Nephron (organoid): Measurements from ENCODE around the gene IQSEC1.
"Not testable (repeated sequence)": the region's sequence is repeated elsewhere in the genome, so short reads cannot be mapped to it uniquely, and the experiment has no call there.

Experiments used
- H3K27ac Mint-ChIP-seq, 3 experiments: 2 replicates each; pipeline ENCODE4 v1.8.0; 2020; ENCODE audit warnings: mixed read lengths in 3 of 3, mild to moderate bottlenecking in 2 of 3, moderate library complexity in 1 of 3
- H3K27me3 Mint-ChIP-seq: 2 replicates; pipeline ENCODE4 v1.8.0; 2021; ENCODE audit warnings: low read depth, mild to moderate bottlenecking, moderate library complexity, mixed read lengths
- H3K36me3 Mint-ChIP-seq: 2 replicates; pipeline ENCODE4 v1.8.0; 2020; ENCODE audit warnings: low read depth, mixed read lengths
- H3K4me1 Mint-ChIP-seq: 2 replicates; pipeline ENCODE4 v1.8.0; 2020; ENCODE audit warnings: mixed read lengths
- H3K4me3 Mint-ChIP-seq, 3 experiments: 2 replicates each; pipeline ENCODE4 v1.8.0; 2020; ENCODE audit warnings: mild to moderate bottlenecking in 3 of 3, mixed read lengths in 3 of 3, moderate library complexity in 2 of 3
- H3K9me3 Mint-ChIP-seq: 2 replicates; pipeline ENCODE4 v1.8.0; 2020; ENCODE audit warnings: mixed read lengths
- TF ChIP-seq, protein P1 (sequence below), 3 experiments: fragments of 200-600 bp; sonication (generic); IDR thresholded peaks; one replicate each; pipeline ENCODE4 v1.5.0; 2021; ENCODE audit warnings: antibody characterized with exemption in 3 of 3; ENCODE audit not compliant: unreplicated experiment in 3 of 3

The IQSEC1 gene

DNA sequence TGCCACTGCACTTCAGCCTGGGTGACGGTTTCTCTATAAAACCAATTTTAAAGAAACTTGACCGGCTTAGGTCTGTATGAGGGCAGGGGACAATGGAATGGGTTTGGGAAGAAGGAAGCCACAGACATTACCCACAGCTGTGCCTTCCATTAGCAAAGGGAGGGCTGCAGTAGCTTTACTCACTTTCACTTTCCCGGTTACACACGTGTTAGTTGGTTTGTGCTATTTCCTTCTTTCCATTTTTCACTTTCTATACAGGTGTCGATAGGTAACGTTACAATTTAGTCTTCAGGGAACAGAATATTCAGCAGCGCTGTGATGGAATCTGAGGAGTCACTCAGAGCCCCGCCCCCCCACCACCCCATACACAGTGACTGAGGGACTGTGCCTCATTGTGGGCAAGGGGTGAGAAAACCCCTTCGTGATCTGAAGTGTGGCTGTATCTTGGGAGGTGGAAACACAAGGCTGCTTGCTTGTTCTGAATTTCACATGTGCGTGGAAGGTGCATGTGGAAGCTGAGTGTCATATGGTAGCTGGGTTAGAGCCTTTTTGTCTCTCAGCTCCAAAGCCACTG is 187.0 kb downstream of the IQSEC1 start:
- Mint-ChIP-seq H3K9me3 (no peaks in the 10 kb centered on the region), H3K4me3 (no peak overlapping the region), H3K4me1 (peaks cover 3% of the 10 kb centered on the region), H3K27me3 (peaks cover 34% of the 10 kb centered on the region), H3K36me3 (no peaks in the 10 kb centered on the region), H3K27ac (no peak overlapping the region)
- TF ChIP-seq, protein P1, sequence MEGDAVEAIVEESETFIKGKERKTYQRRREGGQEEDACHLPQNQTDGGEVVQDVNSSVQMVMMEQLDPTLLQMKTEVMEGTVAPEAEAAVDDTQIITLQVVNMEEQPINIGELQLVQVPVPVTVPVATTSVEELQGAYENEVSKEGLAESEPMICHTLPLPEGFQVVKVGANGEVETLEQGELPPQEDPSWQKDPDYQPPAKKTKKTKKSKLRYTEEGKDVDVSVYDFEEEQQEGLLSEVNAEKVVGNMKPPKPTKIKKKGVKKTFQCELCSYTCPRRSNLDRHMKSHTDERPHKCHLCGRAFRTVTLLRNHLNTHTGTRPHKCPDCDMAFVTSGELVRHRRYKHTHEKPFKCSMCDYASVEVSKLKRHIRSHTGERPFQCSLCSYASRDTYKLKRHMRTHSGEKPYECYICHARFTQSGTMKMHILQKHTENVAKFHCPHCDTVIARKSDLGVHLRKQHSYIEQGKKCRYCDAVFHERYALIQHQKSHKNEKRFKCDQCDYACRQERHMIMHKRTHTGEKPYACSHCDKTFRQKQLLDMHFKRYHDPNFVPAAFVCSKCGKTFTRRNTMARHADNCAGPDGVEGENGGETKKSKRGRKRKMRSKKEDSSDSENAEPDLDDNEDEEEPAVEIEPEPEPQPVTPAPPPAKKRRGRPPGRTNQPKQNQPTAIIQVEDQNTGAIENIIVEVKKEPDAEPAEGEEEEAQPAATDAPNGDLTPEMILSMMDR (IDR thresholded peaks at IDR 0.05; ENCODE audit: unreplicated experiment in 3 of 3): no peak

- peaks cover 27% of the 10 kb centered on the region for H3K27me3 Mint-ChIP-seq
Measured at GRCh38 chr3:12885583-12885930, 187.7 kb downstream of the IQSEC1 start.

GRCh38 chr3:12884790-12885582 is 188.2 kb downstream of the IQSEC1 start:
- Mint-ChIP-seq H3K9me3 (no peaks in the 10 kb centered on the region), H3K4me1 (peaks cover 3% of the 10 kb centered on the region), H3K36me3 (no peaks in the 10 kb centered on the region), H3K4me3 (no peak overlapping the region), H3K27ac (no peak overlapping the region), H3K27me3 (peaks cover 24% of the 10 kb centered on the region)
- TF ChIP-seq, protein P1 (IDR thresholded peaks at IDR 0.05; ENCODE audit: unreplicated experiment in 3 of 3): no peak

More at GRCh38 chr3:12885583-12885930, 187.7 kb downstream of the IQSEC1 start:
- Mint-ChIP-seq H3K4me3 (no peak overlapping the region), H3K4me1 (peaks cover 3% of the 10 kb centered on the region), H3K9me3 (no peaks in the 10 kb centered on the region), H3K36me3 (no peaks in the 10 kb centered on the region), H3K27ac (no peak overlapping the region)
- TF ChIP-seq, protein P1 (IDR thresholded peaks at IDR 0.05; ENCODE audit: unreplicated experiment in 3 of 3): no peak

DNA sequence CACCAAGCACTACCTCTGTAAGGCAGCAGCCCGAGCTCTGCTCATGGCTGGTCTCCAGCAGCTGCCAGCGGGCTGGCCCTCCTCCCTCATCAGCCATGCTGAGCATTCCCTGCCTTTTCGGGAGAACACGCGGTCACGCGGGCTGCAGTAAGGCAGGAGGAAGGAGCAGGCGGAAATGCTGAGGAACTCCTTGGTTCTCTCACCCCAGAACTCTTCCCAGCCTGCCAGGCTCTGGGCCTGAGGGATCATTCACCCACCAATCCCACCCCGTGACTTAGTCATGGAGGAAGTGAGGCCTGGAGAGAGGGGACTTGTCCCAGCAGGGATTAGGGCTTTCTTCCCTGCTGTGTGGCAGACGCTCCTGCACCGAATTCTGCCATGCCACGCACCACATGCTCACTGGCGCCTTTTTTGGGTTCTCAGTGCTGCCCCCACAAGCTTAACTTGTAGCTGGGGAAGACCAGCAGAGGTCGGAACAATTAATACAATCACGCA is 189.0 kb downstream of the IQSEC1 start:
- TF ChIP-seq, protein P1 (IDR thresholded peaks at IDR 0.05; ENCODE audit: unreplicated experiment in 3 of 3): no peak
- Mint-ChIP-seq H3K27ac (no peak overlapping the region), H3K9me3 (no peaks in the 10 kb centered on the region), H3K4me3 (no peak overlapping the region), H3K36me3 (no peaks in the 10 kb centered on the region), H3K27me3 (peaks cover 16% of the 10 kb centered on the region), H3K4me1 (peaks cover 3% of the 10 kb centered on the region)

- no peaks in the 10 kb centered on the region for H3K9me3 Mint-ChIP-seq
- peaks cover 10% of the 10 kb centered on the region for H3K4me1 Mint-ChIP-seq
- H3K36me3 Mint-ChIP-seq: no peaks in the 10 kb centered on the region
- peaks cover 12% of the 10 kb centered on the region for H3K27me3 Mint-ChIP-seq
- H3K27ac Mint-ChIP-seq: no peak overlapping the region
- TF ChIP-seq, protein P1 (IDR thresholded peaks at IDR 0.05; ENCODE audit: unreplicated experiment in 3 of 3): no peak
- no peak overlapping the region for H3K4me3 Mint-ChIP-seq
Measured at GRCh38 chr3:12882336-12883310, 190.6 kb downstream of the IQSEC1 start.

DNA sequence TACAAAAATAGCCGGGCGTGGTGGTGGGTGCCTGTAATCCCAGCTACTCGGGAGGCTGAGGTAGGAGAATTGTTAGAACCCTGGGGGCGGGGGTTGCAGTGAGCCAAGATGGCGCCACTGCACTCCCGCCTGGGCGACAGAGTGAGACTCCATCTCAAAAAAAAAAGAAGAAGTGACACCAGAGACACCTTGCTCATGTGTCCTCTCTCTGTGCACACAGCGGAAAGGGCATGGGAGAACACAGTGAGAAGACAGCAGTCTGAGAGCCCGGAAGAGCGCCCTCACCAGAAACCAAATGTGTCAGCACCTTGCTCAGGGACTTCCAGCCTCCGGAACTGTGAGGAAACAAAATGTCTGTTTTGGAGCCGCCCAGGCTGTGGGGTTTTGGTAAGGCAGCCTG is 191.4 kb downstream of the IQSEC1 start:
- H3K4me3 Mint-ChIP-seq, H3K9me3 Mint-ChIP-seq, H3K36me3 Mint-ChIP-seq, H3K27ac Mint-ChIP-seq, H3K4me1 Mint-ChIP-seq, H3K27me3 Mint-ChIP-seq: not testable (repeated sequence)
